ENCODE results near the gene PLBD2.

PLBD2 gene

GRCh38 chr12:113374823-113375428, 16.5 kb downstream of the PLBD2 start:
- Histone ChIP-seq H3K9ac (ENCODE audit: low read length) (no peak overlapping the region), H3K9me3 (ENCODE audit: low read length) (no peaks in the 10 kb centered on the region)

DNA sequence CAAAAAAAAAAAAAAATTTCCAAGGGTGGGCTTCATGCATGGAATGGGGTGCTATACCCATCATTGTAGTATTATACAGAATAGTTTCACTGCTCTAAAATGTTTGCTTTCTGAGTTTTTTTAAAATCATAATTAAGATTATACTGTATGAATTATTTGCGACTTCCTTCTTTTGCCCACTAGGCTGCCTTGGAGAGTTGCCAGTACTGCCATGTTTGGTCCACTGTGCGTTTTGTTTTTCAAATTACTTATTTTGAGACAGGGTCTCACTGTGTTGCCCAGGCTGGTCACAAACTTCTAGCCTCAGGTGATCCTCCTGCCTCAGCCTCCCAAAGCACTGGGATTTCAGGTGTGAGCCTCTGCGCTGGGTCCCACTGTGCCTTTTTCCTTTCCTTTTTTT, 19.9 kb downstream of the PLBD2 start:
- Histone ChIP-seq H3K27ac (ENCODE audit: low read depth, low read length) (no peak overlapping the region), H3K4me3 (ENCODE audit: low read depth in 1 of 2, low read length in 2 of 2) (no peak overlapping the region), H3K27me3 (ENCODE audit: control insufficient read depth in 1 of 2, insufficient read depth in 2 of 2, low read length in 2 of 2) (no peaks in the 10 kb centered on the region), H3K9me3 (ENCODE audit: low read length) (no peaks in the 10 kb centered on the region), H3K36me3 (ENCODE audit: insufficient read depth, low read length) (peaks cover 34% of the 10 kb centered on the region), H3K4me1 (ENCODE audit: insufficient read depth, low read length) (no peaks in the 10 kb centered on the region), H3K9ac (ENCODE audit: low read length) (no peak overlapping the region)

More at GRCh38 chr12:113374823-113375428, 16.5 kb downstream of the PLBD2 start:
- no peaks in the 10 kb centered on the region for H3K4me1 ChIP-seq (ENCODE audit: insufficient read depth, low read length)
- no peak overlapping the region for H3K27ac ChIP-seq (ENCODE audit: low read depth, low read length)
- no peak overlapping the region for H3K4me3 ChIP-seq (ENCODE audit: low read depth in 1 of 2, low read length in 2 of 2)
- H3K27me3 ChIP-seq (ENCODE audit: control insufficient read depth in 1 of 2, insufficient read depth in 2 of 2, low read length in 2 of 2): no peaks in the 10 kb centered on the region
- H3K36me3 ChIP-seq (ENCODE audit: insufficient read depth, low read length): peaks cover 39% of the 10 kb centered on the region

DNA sequence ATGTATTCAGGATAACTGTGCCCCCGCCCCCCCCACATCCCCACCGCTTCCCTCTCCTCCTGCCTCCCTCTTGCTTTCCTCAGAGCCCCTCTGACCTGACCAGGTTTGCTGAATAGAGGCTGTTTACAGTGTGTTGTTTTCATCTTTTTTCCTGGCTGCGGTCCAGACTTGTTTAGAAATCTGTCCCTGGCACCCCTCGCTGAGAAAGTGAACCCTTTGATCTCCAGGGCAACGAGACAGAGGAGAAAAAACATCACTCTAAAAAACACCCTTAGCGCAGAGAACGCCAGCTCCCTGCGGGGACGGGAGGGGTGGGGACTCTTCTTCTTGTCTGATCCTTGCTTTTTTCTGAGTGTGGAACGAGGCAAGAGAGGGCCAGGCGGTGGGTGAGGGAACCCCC, 22.8 kb downstream of the PLBD2 start:
- no peaks in the 10 kb centered on the region for H3K27me3 ChIP-seq (ENCODE audit: control insufficient read depth in 1 of 2, insufficient read depth in 2 of 2, low read length in 2 of 2)
- peaks cover 16% of the 10 kb centered on the region for H3K36me3 ChIP-seq (ENCODE audit: insufficient read depth, low read length)
- no peaks in the 10 kb centered on the region for H3K9me3 ChIP-seq (ENCODE audit: low read length)
- H3K9ac ChIP-seq (ENCODE audit: low read length): no peak overlapping the region
- no peak overlapping the region for H3K27ac ChIP-seq (ENCODE audit: low read depth, low read length)
- no peaks in the 10 kb centered on the region for H3K4me1 ChIP-seq (ENCODE audit: insufficient read depth, low read length)
- H3K4me3 ChIP-seq (ENCODE audit: low read depth in 1 of 2, low read length in 2 of 2): no peak overlapping the region

DNA sequence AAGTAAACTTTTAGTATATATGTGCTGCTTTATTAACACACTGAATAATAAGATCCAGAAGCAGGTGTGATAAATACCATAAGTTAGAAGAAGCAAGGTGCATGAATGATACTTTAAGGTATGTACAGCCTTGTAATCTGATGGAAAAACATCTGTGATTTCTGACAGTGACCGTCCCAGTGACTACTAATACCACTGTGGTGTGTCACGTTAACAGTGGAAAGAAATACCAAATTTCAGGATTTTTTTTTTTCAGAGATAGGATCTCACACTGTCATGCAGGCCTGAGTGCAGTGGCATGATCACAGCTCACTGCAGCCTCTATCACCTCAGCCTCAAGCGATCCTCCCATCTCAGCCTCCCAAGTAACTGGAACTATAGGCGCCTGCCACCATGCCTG, 23.8 kb downstream of the PLBD2 start:
- peaks cover 6% of the 10 kb centered on the region for H3K36me3 ChIP-seq (ENCODE audit: insufficient read depth, low read length)
- no peak overlapping the region for H3K27ac ChIP-seq (ENCODE audit: low read depth, low read length)
- H3K4me1 ChIP-seq (ENCODE audit: insufficient read depth, low read length): no peaks in the 10 kb centered on the region
- H3K9ac ChIP-seq (ENCODE audit: low read length): no peak overlapping the region
- no peaks in the 10 kb centered on the region for H3K27me3 ChIP-seq (ENCODE audit: control insufficient read depth in 1 of 2, insufficient read depth in 2 of 2, low read length in 2 of 2)
- no peak overlapping the region for H3K4me3 ChIP-seq (ENCODE audit: low read depth in 1 of 2, low read length in 2 of 2)
- H3K9me3 ChIP-seq (ENCODE audit: low read length): no peaks in the 10 kb centered on the region

DNA sequence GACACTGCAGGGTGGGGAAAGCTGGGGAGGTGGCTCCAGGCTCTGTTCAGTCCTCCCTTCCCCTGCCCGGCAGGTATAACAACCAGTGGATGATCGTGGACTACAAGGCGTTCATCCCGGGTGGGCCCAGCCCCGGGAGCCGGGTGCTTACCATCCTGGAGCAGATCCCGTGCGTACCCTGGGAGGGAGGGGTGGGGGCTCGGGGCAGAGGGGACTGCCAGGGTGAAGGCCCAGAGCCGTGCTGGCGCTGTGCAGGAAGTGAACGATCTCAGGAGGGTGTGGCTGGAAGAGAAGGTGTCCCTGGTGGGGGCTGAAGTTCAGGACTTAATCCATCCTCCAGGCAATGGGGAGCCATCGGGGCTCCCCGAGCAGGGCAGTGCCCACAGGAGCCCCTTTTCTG, 26.4 kb downstream of the PLBD2 start:
- Histone ChIP-seq H3K27me3 (ENCODE audit: control insufficient read depth in 1 of 2, insufficient read depth in 2 of 2, low read length in 2 of 2) (no peaks in the 10 kb centered on the region), H3K9ac (ENCODE audit: low read length) (no peak overlapping the region), H3K9me3 (ENCODE audit: low read length) (no peaks in the 10 kb centered on the region), H3K27ac (ENCODE audit: low read depth, low read length) (no peak overlapping the region), H3K36me3 (ENCODE audit: insufficient read depth, low read length) (peaks cover 9% of the 10 kb centered on the region), H3K4me1 (ENCODE audit: insufficient read depth, low read length) (no peaks in the 10 kb centered on the region), H3K4me3 (ENCODE audit: low read depth in 1 of 2, low read length in 2 of 2) (no peak overlapping the region)

- Histone ChIP-seq H3K27ac (ENCODE audit: low read depth, low read length) (no peak overlapping the region), H3K9me3 (ENCODE audit: low read length) (no peaks in the 10 kb centered on the region), H3K4me3 (ENCODE audit: low read depth in 1 of 2, low read length in 2 of 2) (no peak overlapping the region), H3K9ac (ENCODE audit: low read length) (no peak overlapping the region), H3K36me3 (ENCODE audit: insufficient read depth, low read length) (peaks cover 14% of the 10 kb centered on the region), H3K4me1 (ENCODE audit: insufficient read depth, low read length) (no peaks in the 10 kb centered on the region), H3K27me3 (ENCODE audit: control insufficient read depth in 1 of 2, insufficient read depth in 2 of 2, low read length in 2 of 2) (no peaks in the 10 kb centered on the region)
Observed at GRCh38 chr12:113385282-113385882, 27.0 kb downstream of the PLBD2 start.

- Histone ChIP-seq H3K9me3 (ENCODE audit: low read length) (no peaks in the 10 kb centered on the region), H3K4me1 (ENCODE audit: insufficient read depth, low read length) (no peaks in the 10 kb centered on the region), H3K36me3 (ENCODE audit: insufficient read depth, low read length) (peaks cover 22% of the 10 kb centered on the region), H3K27ac (ENCODE audit: low read depth, low read length) (no peak overlapping the region), H3K4me3 (ENCODE audit: low read depth in 1 of 2, low read length in 2 of 2) (no peak overlapping the region), H3K27me3 (ENCODE audit: control insufficient read depth in 1 of 2, insufficient read depth in 2 of 2, low read length in 2 of 2) (no peaks in the 10 kb centered on the region), H3K9ac (ENCODE audit: low read length) (no peak overlapping the region)
Observed at GRCh38 chr12:113386866-113387566, 28.6 kb downstream of the PLBD2 start.

- Histone ChIP-seq H3K4me1 (ENCODE audit: insufficient read depth, low read length) (no peaks in the 10 kb centered on the region), H3K27me3 (ENCODE audit: control insufficient read depth in 1 of 2, insufficient read depth in 2 of 2, low read length in 2 of 2) (no peaks in the 10 kb centered on the region), H3K9me3 (ENCODE audit: low read length) (no peaks in the 10 kb centered on the region), H3K27ac (ENCODE audit: low read depth, low read length) (no peak overlapping the region), H3K9ac (ENCODE audit: low read length) (no peak overlapping the region), H3K36me3 (ENCODE audit: insufficient read depth, low read length) (peaks cover 22% of the 10 kb centered on the region), H3K4me3 (ENCODE audit: low read depth in 1 of 2, low read length in 2 of 2) (no peak overlapping the region)
Observed at GRCh38 chr12:113387631-113388030, 29.2 kb downstream of the PLBD2 start.

DNA sequence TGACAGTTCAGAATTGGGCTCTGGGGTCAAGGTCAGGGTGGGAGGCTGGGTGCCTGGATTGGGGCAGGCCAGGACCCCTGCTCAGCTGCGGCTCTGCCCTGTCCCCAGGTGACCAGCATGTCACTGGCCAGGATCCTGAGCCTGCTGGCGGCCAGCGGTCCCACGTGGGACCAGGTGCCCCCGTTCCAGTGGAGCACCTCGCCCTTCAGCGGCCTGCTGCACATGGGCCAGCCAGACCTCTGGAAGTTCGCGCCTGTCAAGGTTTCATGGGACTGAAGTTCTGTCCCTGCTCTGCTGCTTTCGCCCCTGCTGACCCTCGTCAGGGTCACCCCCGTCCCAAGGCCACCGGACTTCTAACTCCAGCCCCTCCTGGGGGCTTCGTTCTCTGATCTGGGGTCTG, 30.0 kb downstream of the PLBD2 start:
- no peak overlapping the region for H3K9ac ChIP-seq (ENCODE audit: low read length)
- H3K36me3 ChIP-seq (ENCODE audit: insufficient read depth, low read length): peaks cover 22% of the 10 kb centered on the region
- H3K27ac ChIP-seq (ENCODE audit: low read depth, low read length): no peak overlapping the region
- H3K27me3 ChIP-seq (ENCODE audit: control insufficient read depth in 1 of 2, insufficient read depth in 2 of 2, low read length in 2 of 2): no peaks in the 10 kb centered on the region
- no peaks in the 10 kb centered on the region for H3K9me3 ChIP-seq (ENCODE audit: low read length)
- H3K4me3 ChIP-seq (ENCODE audit: low read depth in 1 of 2, low read length in 2 of 2): no peak overlapping the region
- H3K4me1 ChIP-seq (ENCODE audit: insufficient read depth, low read length): no peaks in the 10 kb centered on the region

DNA sequence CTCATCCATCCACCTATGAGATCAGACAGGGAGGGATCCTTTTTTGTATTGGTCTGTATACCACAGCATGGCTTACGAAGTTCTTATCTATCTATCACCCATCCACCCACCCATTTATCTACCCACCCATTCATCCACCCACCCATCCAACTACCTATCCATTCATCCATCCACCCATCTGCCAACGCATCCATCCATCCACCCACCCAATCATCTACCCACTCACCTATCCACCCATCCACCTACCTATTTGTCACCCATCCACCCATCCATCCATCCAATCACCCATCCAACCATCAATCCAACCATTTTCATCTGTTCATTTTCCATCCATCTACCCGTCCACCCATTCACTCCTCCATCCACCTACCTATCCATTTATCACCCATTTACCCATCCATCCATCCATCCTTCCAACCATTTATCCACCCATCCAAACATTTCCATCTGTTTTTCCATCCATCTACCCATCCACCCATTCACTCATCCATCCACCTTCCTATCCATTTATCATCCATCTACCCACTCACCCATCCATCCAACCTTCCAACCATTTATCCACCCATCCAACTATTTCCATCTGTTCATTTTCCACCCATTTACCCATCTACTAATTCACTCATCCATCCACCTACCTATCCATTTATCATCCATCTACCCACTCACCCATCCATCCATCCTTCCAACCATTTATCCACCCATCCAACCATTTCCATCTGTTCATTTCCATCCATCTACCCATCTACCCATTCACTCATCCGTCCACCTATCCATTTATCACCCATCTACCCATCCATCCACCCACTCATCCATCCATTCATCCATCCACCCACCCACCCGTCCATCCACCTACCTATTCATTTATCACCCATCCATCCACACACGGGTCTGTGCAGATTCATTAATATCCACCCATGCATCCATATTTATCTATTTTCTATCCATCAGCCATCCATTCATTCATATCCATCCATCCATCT, 32.0 kb downstream of the PLBD2 start:
- Histone ChIP-seq H3K9ac (ENCODE audit: low read length) (no peak overlapping the region), H3K4me1 (ENCODE audit: insufficient read depth, low read length) (no peaks in the 10 kb centered on the region), H3K27me3 (ENCODE audit: control insufficient read depth in 1 of 2, insufficient read depth in 2 of 2, low read length in 2 of 2) (no peaks in the 10 kb centered on the region), H3K36me3 (ENCODE audit: insufficient read depth, low read length) (peaks cover 18% of the 10 kb centered on the region), H3K27ac (ENCODE audit: low read depth, low read length) (no peak overlapping the region), H3K9me3 (ENCODE audit: low read length) (no peaks in the 10 kb centered on the region), H3K4me3 (ENCODE audit: low read depth in 1 of 2, low read length in 2 of 2) (no peak overlapping the region)

- Histone ChIP-seq H3K9ac (ENCODE audit: low read length) (no peak overlapping the region), H3K36me3 (ENCODE audit: insufficient read depth, low read length) (peaks cover 18% of the 10 kb centered on the region), H3K27me3 (ENCODE audit: control insufficient read depth in 1 of 2, insufficient read depth in 2 of 2, low read length in 2 of 2) (no peaks in the 10 kb centered on the region), H3K27ac (ENCODE audit: low read depth, low read length) (no peak overlapping the region), H3K4me3 (ENCODE audit: low read depth in 1 of 2, low read length in 2 of 2) (no peak overlapping the region), H3K9me3 (ENCODE audit: low read length) (no peaks in the 10 kb centered on the region), H3K4me1 (ENCODE audit: insufficient read depth, low read length) (no peaks in the 10 kb centered on the region)
Observed at GRCh38 chr12:113391145-113391544, 32.8 kb downstream of the PLBD2 start.
